ENCODE measurements around the gene UNC13C.

The UNC13C gene

DNA sequence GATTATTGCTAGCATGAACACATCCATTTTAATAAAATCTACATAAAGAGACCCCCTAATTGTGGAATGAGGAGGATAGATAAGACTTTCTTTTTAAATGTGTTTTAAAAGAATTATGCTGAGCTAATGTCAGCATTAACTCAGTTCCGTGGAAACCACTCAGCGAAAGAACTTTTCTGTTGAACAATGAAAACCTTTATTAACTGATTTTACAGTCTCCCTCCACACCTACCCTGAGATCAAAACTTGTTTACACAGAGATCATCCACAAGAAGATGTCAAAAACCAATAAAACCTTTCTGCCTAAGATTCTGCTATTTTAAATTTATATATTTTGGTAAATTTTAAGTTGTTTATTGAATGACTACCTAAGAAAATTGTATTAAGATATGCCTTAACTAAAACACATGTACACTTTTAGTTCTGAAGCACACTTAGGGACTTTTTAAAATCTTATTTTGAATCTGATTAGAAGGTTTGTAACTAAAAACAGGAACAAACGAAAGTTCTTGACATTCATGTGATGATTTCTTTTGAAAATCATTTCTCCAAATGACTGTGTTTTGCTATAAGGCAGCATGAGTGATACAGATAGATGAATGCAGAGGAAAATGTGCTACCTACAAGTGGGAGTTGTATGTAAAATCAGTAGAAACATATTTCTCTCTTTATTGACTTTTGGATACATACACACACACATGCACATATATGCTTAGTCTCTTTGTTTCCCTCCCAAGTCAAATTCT, 369.0 kb downstream of the UNC13C start:
- H3K4me3 ChIP-seq (replicated peaks; ENCODE audit: insufficient read depth, low read length), result no peak overlapping the region
- TF ChIP-seq, protein P1, sequence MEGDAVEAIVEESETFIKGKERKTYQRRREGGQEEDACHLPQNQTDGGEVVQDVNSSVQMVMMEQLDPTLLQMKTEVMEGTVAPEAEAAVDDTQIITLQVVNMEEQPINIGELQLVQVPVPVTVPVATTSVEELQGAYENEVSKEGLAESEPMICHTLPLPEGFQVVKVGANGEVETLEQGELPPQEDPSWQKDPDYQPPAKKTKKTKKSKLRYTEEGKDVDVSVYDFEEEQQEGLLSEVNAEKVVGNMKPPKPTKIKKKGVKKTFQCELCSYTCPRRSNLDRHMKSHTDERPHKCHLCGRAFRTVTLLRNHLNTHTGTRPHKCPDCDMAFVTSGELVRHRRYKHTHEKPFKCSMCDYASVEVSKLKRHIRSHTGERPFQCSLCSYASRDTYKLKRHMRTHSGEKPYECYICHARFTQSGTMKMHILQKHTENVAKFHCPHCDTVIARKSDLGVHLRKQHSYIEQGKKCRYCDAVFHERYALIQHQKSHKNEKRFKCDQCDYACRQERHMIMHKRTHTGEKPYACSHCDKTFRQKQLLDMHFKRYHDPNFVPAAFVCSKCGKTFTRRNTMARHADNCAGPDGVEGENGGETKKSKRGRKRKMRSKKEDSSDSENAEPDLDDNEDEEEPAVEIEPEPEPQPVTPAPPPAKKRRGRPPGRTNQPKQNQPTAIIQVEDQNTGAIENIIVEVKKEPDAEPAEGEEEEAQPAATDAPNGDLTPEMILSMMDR (IDR thresholded peaks at IDR 0.05; ENCODE audit: insufficient read depth, low read length), result no peak
- TF ChIP-seq SPI1 (IDR thresholded peaks at IDR 0.05; ENCODE audit: borderline replicate concordance, low read depth), result no peak
- no peak for TF ChIP-seq POLR2AphosphoS5 (IDR thresholded peaks at IDR 0.05; ENCODE audit: low read depth)
- no peak for TF ChIP-seq GABPA (IDR thresholded peaks at IDR 0.05; ENCODE audit: low read depth)
- TF ChIP-seq REST (IDR thresholded peaks at IDR 0.05; ENCODE audit: insufficient replicate concordance, low read depth), result no peak
- no peaks in the 10 kb centered on the region for H3K27me3 ChIP-seq (ENCODE audit: insufficient read depth, poor library complexity, severe bottlenecking)
- no peak overlapping the region for H3K27ac ChIP-seq (replicated peaks)
- no peak for DNase-seq (ENCODE audit: low read depth in 1 of 2, low spot score in 1 of 2)

GRCh38 chr15:54353726-54354125, 375.5 kb downstream of the UNC13C start:
- no peak for TF ChIP-seq REST (IDR thresholded peaks at IDR 0.05; ENCODE audit: insufficient replicate concordance, low read depth)
- no peak for TF ChIP-seq POLR2AphosphoS5 (IDR thresholded peaks at IDR 0.05; ENCODE audit: low read depth)
- TF ChIP-seq, protein P1 (IDR thresholded peaks at IDR 0.05; ENCODE audit: insufficient read depth, low read length), result no peak
- no peak for TF ChIP-seq SPI1 (IDR thresholded peaks at IDR 0.05; ENCODE audit: borderline replicate concordance, low read depth)
- no peak for TF ChIP-seq GABPA (IDR thresholded peaks at IDR 0.05; ENCODE audit: low read depth)
- Histone ChIP-seq H3K4me3 (replicated peaks; ENCODE audit: insufficient read depth, low read length) (no peak overlapping the region), H3K27ac (replicated peaks) (no peak overlapping the region), H3K27me3 (ENCODE audit: insufficient read depth, poor library complexity, severe bottlenecking) (no peaks in the 10 kb centered on the region)
- DNase-seq (ENCODE audit: low read depth in 1 of 2, low spot score in 1 of 2), result no peak

DNA sequence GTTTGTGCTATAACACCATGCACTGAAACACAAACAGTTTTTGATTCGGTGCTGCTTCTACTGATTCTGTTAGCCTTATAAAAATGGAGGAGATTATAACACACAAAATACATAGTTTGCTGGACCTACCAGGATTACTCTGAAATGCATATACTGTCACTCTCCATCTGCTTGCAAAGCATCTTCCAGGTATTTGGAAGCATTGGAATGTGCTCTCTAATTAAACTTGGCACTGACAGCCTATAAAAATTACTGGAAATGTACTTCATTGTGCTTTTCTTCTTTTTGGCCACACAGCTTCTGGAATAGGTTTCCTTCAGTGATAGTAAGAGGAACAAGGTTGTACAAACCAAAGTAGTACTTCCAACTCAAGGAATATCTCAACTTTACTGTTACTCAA, 376.1 kb downstream of the UNC13C start:
- Histone ChIP-seq H3K4me3 (replicated peaks; ENCODE audit: insufficient read depth, low read length) (no peak overlapping the region), H3K27me3 (ENCODE audit: insufficient read depth, poor library complexity, severe bottlenecking) (no peaks in the 10 kb centered on the region), H3K27ac (replicated peaks) (no peak overlapping the region)
- TF ChIP-seq, protein P1 (IDR thresholded peaks at IDR 0.05; ENCODE audit: insufficient read depth, low read length), result no peak
- TF ChIP-seq POLR2AphosphoS5 (IDR thresholded peaks at IDR 0.05; ENCODE audit: low read depth) (no peak), SPI1 (IDR thresholded peaks at IDR 0.05; ENCODE audit: borderline replicate concordance, low read depth) (no peak), REST (IDR thresholded peaks at IDR 0.05; ENCODE audit: insufficient replicate concordance, low read depth) (no peak), GABPA (IDR thresholded peaks at IDR 0.05; ENCODE audit: low read depth) (no peak)
- DNase-seq (ENCODE audit: low read depth in 1 of 2, low spot score in 1 of 2), result no peak
